Stimulated activated CD8-positive, alpha-beta memory T cell treated with anti-CD3 and anti-CD28 coated beads, Interleukin-12 subunit alpha, Interleukin-12 subunit beta, amount 100 ng/mL, for 24 hours (primary cell): ENCODE data around the gene NAA35.
"Not testable (repeated sequence)": the region's sequence is repeated elsewhere in the genome, so short reads cannot be mapped to it uniquely, and the experiment has no call there.

Source experiments
- DNase-seq: peaks from one replicate; pipeline ENCODE4 v3.0.0-alpha.2; 2020; ENCODE audit errors: extremely low read depth

The NAA35 gene

DNA sequence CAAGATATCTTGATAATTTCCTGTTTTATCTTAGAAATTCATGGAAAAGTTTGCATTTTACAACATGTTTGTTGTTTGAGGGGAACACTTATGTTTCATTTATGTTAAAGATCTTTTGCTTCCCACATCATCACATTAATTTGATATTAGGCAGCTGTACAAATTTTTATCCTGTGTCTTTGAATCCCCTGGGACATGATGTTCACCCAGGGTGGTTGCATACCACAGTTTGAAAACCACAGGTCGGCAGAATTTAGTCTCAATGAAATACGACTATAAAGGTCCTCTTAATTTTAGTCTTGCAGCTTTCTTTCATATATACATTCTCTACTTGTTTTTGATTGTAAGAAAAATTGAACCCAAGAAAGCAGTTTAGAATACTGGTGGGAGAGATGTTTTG, 3.7 kb downstream of the NAA35 start:
- DNase-seq: no peak

DNA sequence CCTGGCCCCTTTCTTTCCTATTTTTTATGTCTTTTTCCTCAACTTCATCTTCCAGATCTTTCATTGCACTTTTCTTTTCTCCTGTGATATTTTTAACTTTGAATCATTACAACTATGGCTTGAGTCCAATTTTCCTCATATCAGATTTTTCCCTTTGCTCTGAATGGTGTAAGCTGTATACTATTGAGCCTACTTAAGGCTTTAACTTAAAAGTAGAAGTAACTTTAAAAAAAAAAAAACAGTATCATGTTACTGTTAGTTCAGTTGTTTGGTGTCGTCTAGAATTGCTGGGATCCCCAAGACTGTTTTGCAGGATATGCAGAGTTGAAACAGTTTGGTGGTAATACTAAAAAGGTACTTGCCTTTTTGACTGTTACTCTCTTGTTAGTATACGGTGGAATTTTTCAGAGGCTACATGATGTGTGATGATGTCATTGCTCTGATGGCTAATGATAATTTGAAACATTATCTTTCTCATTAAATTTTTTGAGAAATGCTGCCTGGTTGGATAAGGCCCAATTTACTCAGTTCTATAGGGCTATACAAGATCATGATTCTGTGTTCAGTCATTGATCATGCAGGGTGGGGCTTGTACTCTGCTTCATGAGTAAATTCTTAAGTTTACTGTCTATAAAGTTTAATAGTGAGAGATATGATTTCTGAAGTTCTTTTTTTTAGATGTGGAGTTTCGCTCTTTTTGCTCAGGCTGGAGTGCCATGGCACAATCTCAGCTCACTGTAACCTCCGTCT, 8.8 kb downstream of the NAA35 start:
- DNase-seq: no peak

DNA sequence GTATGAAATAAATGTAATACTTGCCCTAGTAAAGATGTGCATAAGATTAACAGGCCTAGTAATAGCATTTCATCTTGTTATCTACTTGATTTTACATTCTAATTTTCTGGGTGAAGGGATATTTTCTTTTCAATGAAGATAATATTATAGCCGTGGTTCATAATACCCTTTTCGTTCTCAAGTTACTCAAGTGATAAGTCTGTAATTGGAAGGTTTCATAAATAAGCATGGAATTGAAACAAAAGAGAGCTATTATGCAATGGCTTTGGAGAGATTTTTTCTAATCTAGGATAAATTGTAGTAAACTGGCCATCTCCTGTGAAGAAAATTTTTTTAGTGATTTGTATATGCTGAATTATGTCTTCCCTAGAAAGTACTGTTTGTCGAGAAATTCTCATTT, 19.0 kb downstream of the NAA35 start:
- DNase-seq: no peak

DNA sequence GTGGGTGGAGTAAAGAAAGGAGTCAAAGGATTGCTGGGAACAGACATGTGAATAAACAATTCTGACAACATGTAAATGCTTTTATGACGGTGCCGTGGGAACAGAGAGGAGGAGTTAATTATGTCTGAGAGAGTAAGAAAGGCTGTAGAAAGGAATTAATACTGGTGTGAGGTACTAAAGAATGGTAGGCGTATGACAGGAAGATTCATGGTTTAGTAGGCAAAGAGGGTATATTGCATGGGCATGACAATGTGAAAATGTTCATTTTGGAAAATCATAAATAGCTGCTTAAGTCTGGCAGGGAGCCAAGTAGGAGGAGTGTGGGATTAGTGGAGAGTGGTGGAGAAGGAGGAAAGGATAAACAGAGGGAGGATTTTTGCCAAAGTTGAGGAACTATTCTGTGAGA, 19.7 kb downstream of the NAA35 start:
- no peak for DNase-seq

DNA sequence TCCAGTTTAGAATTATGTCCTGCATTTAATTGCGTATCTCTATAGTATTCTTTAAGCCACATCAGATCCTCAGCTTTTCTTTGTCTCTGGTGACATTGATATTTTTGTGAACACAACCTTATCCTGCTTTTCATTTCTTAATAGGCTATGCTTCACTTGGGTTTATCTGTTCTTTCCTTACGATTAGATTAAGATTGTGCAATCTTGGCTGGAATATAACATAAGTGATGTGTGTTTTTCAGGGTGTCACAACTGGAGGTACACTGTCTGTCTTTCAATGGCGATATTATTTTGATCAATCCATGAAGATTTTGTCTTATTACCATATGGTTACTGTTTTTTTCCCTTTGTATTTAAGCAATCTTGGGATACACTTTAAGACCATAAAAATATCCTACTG, 23.6 kb downstream of the NAA35 start:
- no peak for DNase-seq

DNA sequence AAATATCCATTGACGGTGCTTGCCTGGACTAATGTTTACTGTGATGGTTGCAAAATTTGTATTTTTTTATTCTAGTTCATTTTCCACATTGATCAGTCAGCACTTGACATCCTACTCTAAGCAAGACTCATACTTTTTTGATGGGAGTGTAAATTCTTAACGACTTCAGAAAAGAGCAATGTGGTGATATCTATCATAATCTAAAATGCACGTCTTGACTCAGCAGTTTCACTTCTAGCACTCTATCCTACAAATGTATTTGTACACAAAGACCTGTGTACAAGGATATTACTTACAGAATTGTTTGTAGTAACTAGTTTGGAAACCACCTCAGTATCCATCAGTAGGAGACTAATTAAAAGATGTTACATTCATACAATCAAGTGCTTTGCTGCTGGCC, 24.0 kb downstream of the NAA35 start:
- no peak for DNase-seq

DNA sequence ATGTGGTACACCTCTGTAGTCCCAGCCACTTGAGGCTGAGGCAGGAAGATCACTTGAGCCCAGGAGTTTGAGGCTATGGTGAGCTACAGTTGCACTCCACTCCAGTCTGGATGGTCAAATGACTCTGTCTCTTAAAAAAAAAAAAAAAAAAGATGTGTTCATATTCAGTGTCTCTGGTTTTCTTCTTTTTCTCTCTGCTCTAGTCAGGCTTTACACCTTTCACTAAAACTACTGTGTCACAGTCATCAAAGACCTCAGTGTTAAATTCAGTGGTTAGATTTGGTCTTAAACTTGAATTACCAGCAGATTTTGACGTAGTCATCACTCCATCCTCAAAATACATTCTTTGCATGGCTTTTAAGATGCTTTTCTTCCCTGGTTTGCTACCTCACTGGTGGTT, 28.8 kb downstream of the NAA35 start:
- DNase-seq: no peak

DNA sequence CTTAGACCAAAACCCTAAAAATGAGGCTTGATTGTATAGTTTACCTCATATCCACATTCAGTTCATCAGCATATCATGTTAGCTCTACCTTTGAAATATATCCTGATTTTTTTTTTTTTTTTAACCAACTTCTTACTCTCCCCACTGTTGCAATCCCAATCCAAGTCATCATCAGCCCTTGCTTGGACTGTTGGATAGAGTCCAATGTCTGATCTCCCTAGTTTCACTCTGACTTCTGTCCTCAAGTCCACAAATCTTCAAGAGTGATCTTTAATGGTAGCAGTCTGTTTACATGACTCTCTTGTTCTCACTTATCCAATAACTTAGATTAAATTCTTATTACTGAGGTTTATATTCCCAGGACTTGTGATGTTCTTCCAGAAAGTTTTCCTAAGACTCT, 30.8 kb downstream of the NAA35 start:
- DNase-seq: no peak

DNA sequence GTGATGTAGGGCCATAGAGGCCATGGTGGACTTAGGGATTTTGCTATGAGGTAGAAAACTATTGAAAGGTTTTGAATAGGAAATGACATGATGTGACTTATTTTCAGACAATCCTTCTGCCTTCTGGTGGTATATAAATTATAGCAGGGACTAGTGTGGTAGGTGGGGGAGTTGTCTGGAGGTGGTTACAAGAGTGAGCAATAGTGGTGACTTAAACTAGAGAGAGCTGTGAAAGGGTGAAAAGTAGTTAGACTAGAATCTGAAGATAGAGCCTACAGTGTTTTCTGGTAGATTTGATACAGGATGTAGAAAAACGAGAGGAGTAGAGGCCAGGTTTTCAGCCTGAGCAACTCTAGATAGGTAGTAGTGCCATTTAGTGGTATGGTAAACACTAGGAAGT, 32.3 kb downstream of the NAA35 start:
- DNase-seq: no peak

DNA sequence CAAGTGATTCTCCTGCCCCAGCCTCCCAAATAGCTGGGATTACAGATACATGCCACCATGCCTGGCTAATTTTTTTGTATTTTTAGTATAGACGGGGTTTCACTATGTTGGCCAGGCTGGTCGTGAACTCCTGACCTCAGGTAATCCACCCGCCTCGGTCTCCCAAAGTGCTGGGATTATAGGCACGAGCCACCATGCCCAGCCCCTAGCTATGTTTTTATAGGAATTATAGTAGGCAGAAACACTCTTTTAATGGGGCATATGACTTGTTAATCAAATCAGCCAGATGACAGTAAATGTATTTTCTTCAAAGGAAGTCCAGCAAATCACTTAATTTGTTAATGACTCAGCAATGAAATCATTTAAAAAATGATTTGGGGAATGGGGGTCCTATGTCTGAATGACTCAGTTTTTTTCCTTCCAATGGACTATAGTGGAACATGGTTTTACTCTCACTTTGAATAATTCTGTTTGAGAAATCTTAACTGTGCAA, 33.2 kb downstream of the NAA35 start:
- DNase-seq: not testable (repeated sequence)

DNA sequence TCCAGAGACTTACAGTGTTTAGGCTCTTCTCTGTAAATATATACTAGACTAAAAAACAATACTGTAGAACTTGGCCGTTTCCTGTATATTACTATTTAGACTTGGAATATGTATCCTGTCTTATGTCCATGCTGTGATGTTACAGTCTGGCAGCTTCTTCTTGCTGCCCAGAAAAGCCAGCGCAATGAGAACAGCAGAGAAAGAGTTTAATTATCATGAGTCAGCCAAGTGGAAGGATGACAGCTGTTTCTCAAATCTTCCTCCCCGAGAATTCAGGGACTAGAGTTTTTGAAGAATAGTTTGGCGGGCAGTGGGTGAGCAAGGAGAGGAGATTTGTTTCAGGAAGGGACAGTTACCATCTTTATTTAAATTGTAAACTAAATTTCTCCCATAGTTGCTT, 37.5 kb downstream of the NAA35 start:
- DNase-seq: no peak

DNA sequence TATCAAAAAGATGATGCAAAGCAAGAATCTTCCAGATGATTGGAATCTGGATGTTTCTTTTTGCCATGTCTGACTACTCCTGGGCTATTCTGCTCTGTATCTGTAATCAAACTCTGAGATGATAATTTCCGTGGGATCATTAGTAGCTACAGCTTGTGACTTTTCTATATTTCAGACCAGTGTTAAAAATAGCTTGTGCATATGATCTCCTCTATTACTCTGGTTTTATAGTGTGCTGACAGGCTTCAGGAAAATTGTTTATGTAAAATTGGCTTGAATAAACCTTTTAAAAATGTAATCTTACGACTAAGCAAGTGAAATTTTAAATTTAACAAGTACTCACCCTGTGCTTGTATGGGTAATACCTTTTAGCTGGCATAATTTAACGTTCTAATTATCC, 40.4 kb downstream of the NAA35 start:
- DNase-seq: no peak

DNA sequence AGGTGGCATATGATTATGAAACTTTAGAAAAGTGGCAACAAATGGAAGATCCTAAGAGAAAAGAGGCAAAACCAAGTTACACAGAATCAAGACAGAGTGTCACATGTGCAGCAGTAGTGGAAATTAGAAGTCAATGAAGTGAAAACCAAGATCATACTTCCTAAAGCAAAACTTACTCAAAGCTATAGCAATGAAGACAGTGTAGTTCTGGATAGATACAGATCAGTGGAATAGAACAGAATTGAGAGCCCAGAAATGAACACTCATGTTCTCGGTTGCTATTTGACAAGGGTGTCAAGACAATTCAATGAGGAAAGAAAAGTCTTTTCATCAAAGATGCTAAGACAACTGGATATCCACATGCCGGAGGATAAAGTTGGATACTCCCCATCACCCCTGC, 43.5 kb downstream of the NAA35 start:
- no peak for DNase-seq

DNA sequence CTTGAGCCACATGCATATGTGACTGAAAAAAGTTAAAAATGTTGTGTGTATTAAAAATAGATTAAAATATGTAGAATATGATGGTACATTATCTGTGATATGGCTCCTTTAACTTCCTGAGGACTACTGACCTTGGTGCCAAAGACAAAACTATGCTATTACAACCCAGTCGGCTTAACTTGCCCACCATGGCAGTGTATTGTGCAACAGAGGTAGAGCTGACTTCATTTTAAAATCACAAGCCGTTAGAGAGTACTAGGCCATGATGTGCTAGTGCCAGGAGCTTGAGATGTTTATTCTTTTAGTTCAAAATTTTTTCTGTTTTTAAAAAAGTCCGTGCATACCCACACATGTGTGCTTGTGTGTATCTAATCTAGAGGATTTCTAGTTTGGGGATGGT, 46.3 kb downstream of the NAA35 start:
- DNase-seq: no peak

DNA sequence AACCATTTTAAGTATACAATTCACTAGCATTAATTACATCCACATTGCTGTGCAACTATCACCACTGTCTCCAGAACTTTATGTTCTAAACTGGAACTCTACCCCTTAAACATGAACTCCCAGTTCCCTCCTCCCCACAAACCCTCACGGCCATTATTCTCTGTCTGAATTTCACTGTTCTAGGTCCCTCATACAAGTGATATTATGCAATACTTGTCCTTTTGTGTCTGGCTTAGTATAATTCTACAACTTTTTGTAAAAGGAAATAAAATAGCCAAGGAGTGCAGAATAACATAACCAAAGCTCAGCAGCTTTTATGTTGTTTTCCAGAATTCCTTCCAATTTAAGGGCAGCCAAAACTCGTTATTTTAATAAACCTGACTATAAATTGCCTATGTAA, 53.2 kb downstream of the NAA35 start:
- DNase-seq: no peak

DNA sequence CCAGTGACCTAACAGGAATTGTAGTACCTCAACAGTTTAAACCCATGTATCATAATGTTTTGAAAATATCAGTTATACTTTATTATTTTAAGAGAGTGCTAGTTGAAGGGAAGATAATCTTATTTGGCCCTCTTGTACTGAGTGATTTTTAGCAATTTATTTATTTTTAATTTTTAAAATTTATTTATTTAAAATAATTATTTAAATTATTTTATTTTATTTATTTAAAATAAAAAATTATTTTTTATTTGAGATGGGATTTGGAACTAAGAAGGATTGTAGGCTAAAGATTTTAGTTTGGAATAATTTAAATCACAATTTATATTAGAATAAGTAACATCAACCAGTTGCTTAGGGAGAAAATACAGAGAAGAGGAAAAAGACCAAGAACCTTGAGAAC, 54.2 kb downstream of the NAA35 start:
- DNase-seq: no peak

DNA sequence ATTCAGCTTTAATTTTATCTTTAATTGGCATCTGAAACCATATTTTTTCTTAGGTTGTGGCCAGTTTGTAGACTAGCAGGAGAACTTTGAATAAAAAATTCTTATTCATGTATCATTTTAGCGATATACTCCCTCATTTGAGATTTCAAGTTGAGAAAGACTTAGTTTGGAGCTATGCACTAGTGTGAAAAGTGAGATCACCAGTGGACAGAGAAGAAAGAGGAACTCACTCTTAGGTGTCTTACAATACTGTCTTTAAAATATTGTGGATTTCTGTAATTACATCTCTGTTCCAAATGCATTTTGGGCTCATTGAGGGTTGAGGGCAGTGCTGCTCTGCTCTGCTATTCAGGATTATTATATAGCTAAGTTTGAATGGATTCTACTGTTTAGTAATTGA, 54.7 kb downstream of the NAA35 start:
- no peak for DNase-seq

DNA sequence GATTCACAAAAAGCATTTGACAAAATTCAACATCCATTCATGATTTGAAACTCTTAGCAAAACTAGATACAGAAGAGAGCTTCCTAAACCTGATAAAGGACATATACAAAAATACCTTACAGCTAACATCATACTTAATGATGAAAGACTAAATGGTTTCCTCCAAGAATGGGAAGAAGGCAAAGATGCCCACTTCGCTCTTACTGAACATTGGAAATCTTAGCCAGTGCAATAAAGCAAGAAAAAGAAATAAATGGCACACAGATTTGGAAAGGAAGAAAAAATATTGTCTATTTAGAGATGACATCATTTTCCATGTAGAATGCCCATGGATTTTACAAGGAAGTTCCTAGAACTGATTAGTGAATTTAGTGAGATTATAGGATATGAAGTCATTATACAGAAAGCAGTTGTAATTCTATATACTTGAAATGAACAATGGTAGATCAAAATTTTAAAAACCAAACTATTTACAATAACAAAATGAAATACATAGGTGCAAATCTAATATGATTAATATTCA, 64.4 kb downstream of the NAA35 start:
- DNase-seq: no peak

DNA sequence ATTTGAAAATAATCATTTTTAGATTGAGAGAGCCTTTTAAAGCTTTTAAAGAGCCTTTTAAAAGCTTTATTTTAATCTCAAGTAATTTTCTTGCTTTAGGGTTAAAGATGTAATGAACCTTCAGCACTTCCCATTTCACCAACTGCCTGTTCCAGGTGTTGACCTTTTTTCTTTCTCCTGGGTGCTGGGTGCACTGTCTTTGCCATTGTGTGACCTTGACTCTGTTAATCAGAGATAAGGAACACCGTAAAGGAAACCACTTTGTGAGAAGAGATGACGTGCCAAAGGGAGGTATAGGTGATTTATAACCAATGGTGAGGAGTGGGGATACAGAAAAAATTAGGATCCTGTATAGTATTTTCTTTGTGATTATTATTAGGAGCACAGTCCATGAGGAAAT, 68.2 kb downstream of the NAA35 start:
- no peak for DNase-seq

DNA sequence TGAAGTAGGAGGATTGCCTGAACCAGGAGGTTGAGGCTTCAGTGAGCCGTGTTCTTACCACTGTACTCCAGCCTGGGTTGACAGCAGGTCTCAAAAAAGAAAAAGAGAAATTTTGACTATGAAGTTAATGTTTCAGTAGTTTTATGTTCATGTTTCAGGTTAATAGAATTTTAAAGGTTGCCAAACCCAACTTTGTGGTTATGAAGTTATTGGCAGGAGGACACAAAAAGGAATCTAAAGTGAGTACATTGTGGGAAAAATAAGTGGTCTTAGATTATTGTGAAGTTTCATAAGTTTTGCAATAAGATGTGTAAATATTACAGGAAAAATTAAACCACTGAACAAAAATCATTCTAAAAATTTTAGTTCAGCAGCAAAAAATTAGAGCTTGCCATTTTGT, 79.8 kb downstream of the NAA35 start:
- DNase-seq: no peak

DNA sequence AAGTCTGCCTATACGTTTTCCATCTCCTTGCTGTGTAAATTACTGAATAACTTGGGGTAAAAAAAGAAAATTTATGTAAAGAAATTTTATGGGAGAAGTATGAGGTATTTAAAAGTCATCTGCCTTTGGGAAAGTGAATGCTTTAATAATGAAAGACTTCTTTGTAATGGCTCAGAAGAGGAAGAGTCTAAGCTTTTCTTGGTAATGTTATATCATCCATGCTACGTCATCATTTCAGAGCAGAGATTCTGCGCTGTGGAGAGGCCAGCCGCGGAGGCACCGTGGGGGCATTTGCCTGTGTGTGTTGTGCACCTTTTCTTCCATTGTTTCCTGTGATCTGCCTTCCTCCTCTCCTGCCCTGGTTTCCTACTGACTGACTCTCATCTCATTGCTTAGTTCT, 80.2 kb downstream of the NAA35 start:
- no peak for DNase-seq

DNA sequence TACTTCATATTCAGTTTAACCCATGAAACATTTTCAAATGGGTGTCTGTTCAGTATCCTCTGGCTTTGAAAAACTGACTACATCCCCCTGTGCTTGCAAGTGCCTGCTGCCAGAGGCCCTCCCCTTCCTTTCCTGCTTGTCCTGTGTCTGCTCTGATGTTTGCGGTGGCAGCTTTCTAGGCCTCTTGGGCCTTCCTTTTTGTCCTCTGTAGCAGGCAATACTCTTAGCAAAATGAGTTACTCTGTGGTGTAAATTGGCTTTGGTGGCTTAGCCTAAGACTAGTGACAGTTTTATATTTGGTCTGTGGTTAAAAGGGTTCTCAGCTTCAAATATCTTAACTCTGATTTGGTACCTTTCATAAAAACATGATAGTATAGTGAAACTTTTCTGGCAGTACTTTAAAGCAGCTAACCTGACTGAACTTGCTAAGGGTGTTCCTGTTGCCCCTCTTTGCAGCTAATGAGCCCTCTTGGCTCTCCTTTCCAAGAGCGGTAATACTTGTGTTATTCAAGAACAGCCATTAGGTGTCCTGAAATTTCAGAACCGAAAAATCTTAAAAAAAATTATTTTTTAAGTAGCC, 81.8 kb downstream of the NAA35 start:
- no peak for DNase-seq

DNA sequence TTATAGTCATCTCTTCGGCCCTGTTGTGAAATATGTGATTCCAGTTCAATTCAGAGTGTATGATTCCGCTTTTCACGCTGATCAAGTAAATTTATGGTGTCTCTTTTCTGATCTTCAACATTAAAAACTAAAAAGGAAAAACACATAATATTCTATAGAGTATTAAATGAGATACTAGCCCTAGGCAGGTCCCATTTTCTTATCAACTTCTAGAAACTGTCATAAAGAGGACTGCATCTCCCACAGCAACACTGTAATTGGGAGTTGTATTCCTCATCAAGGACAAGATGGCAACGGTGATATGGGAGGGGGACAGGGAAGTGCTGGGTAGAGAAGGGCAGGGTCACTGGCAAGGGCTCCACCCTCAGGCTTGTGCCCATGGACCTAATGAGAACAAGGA, 86.8 kb downstream of the NAA35 start:
- no peak for DNase-seq
